ENCODE results near the gene SLC66A2. TPM values are rescaled to one million over a fixed set of nuclear protein-coding genes. Genes with fewer than 3 reads are reported as not detected.

The SLC66A2 gene
- total RNA-seq, 1 experiment from 2014 or later: 13.0 TPM

DNA sequence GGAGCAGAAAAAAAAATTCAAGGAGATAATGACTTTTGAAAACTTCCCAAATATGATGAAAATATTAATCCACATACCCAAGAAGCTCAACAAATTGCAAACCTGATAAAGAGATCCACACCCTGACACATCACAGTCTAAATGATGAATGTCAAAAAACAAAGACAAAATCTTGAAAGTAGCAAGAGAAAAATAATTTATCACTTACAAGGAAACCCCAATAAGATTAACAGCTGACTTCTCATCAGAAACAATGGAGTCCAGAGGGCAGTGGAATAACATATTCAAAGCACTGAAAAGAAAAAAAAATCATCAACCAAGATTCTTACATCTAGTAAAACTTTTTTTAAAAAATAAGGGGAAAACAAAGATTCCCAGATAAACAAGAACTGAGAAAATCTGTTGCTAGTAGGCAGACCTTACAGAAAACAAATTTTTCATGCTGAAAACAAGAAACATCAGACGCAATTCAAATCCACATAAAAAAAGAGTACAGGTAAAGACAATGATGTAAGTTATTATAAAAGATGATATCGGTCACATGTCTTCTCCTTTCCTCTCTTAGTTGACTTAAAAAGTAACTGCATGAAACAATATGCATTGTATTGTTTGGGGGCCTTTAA lies 21.3 kb downstream of the SLC66A2 start:
- peaks cover 37 to 42% of the 10 kb centered on the region in 2 experiments for H3K9me3 Mint-ChIP-seq
- H3K36me3 Mint-ChIP-seq (ENCODE audit: insufficient read depth in 1 of 3, low read depth in 3 of 3): peaks cover 14 to 48% (median 23%) of the 10 kb centered on the region in 3 experiments
- TF ChIP-seq, protein P1, sequence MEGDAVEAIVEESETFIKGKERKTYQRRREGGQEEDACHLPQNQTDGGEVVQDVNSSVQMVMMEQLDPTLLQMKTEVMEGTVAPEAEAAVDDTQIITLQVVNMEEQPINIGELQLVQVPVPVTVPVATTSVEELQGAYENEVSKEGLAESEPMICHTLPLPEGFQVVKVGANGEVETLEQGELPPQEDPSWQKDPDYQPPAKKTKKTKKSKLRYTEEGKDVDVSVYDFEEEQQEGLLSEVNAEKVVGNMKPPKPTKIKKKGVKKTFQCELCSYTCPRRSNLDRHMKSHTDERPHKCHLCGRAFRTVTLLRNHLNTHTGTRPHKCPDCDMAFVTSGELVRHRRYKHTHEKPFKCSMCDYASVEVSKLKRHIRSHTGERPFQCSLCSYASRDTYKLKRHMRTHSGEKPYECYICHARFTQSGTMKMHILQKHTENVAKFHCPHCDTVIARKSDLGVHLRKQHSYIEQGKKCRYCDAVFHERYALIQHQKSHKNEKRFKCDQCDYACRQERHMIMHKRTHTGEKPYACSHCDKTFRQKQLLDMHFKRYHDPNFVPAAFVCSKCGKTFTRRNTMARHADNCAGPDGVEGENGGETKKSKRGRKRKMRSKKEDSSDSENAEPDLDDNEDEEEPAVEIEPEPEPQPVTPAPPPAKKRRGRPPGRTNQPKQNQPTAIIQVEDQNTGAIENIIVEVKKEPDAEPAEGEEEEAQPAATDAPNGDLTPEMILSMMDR (conservative IDR thresholded peaks at IDR 0.05): no peak
- H3K27ac ChIP-seq (ENCODE audit: insufficient read length, low read depth, low read length): no peak overlapping the region
- H3K18ac ChIP-seq (ENCODE audit: insufficient read length, low read depth, low read length): no peak overlapping the region
- no peak overlapping the region for H4K8ac ChIP-seq (replicated peaks; ENCODE audit: insufficient read length, low read depth, low read length)
- no peak overlapping the region for H3K27ac Mint-ChIP-seq
- H4K5ac ChIP-seq (ENCODE audit: insufficient read length, low read depth, low read length): no peak overlapping the region
- H3T11ph ChIP-seq (ENCODE audit: low read length): no peak overlapping the region
- H2AFZ ChIP-seq (ENCODE audit: low read length): no peak overlapping the region
- peaks cover 15 to 20% of the 10 kb centered on the region in 2 experiments for H3K4me1 Mint-ChIP-seq
- H3K27me3 Mint-ChIP-seq (ENCODE audit: low read depth): peaks cover 4% of the 10 kb centered on the region; the same call in 1 of the 2 replicates
- no peaks in the 10 kb centered on the region for H4K20me1 ChIP-seq (ENCODE audit: control insufficient read depth, insufficient read depth, insufficient read length)
- no peak overlapping the region for H2BK5ac ChIP-seq (ENCODE audit: insufficient read length, low read length)
- no peak overlapping the region for H2BK15ac ChIP-seq (ENCODE audit: low read depth, low read length)
- no CpG with 5 or more reads among the region's 2 CpGs for WGBS (ENCODE audit: extremely low coverage, insufficient read length, low lambda C conversion rate)
- H3K9me3 ChIP-seq (ENCODE audit: control insufficient read depth, low read depth, low read length): peaks cover 5% of the 10 kb centered on the region
- no peak overlapping the region for H3K4ac ChIP-seq (ENCODE audit: low read depth, low read length)
- H2BK120ac ChIP-seq (ENCODE audit: low read depth, low read length, poor library complexity, severe bottlenecking): no peak overlapping the region
- DNase-seq: no peak
- no peak overlapping the region for H3K9ac ChIP-seq (ENCODE audit: extremely low read depth, insufficient read length, low read length)
- no peak overlapping the region for H3K4me3 Mint-ChIP-seq
- H3K27me3 ChIP-seq (ENCODE audit: insufficient read depth, low read length): no peaks in the 10 kb centered on the region; the same call in 1 of the 2 replicates
- H3K4me1 ChIP-seq (ENCODE audit: insufficient read depth, low read length): no peaks in the 10 kb centered on the region
- H2BK20ac ChIP-seq (ENCODE audit: low read depth, low read length, poor library complexity, severe bottlenecking): no peak overlapping the region
- H3K79me2 ChIP-seq (ENCODE audit: insufficient read depth, low read length): no peaks in the 10 kb centered on the region
- H2AK5ac ChIP-seq (ENCODE audit: insufficient read length, low read length): no peak overlapping the region
- H2BK12ac ChIP-seq (ENCODE audit: insufficient read length, low read depth, low read length): no peak overlapping the region
- no peak overlapping the region for H3K23ac ChIP-seq (ENCODE audit: insufficient read length, low read depth, low read length)
- no peaks in the 10 kb centered on the region for H3K23me2 ChIP-seq (ENCODE audit: insufficient read length, low read depth, low read length, poor library complexity, severe bottlenecking)
- no peak overlapping the region for H3K56ac ChIP-seq (ENCODE audit: insufficient read length, low read depth, low read length)
- H4K91ac ChIP-seq (ENCODE audit: insufficient read length, low read depth, low read length): no peak overlapping the region
- H3K14ac ChIP-seq (ENCODE audit: insufficient read depth, low read length): no peak overlapping the region
- H3K4me2 ChIP-seq (ENCODE audit: insufficient read depth, insufficient read length, low read length): no peak overlapping the region
- no peaks in the 10 kb centered on the region for H3K79me1 ChIP-seq (ENCODE audit: insufficient read depth, low read depth, low read length, poor library complexity, severe bottlenecking)
